ENCODE results near the gene IGFALS. TPM values are rescaled to one million over a fixed set of nuclear protein-coding genes. Genes with fewer than 3 reads are reported as not detected.

The IGFALS gene
- total and polyA plus RNA-seq, 2 donors (not counting 3 experiments of a cell fraction or from before 2014, with no cell fraction given) = not detected

DNA sequence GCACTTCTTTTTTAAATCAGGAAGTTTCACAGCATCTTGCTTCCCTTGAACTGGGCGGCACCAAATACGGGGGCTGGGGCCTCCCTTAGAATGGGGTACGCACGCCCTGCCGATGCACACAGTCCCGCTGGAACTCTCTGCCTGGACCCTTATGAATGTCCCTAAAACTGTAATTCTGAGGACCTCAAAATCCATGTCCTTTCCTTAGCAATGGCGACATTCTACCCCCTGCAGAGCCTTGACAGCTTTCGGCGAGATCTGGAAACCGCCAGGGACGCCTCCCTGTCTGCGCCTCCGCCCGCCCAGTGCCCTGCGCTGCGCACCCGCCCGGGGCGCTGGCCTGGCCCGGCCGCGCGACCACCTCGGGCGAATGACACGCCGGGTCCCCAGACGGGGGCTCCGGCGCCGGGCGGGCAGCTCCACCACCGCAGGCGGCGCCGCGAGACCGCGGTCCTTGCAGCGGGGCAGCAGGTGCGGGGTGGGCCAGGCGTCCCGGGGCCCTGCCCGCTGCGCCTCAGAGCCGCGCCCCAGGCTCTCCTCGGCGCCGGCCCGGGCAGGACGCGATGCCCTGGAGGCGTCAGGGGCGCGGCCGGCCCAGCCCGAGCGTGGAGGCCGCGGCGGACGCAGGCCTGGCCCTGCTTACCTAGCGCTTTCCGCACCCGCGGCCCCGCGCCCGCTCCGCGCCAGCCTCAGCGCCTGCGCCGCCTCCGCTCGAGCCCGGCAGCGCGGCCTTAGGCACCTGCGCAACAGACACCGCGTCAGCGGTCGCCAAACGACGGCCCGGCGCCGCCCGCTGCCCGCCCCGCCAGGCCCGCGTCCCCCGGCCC lies 32.6 kb upstream of the IGFALS start:
- DNase-seq (ENCODE audit: low read depth, low spot score) (peak; percentile 50), FAIRE-seq (peak; percentile 35)
- TF ChIP-seq, protein P1, sequence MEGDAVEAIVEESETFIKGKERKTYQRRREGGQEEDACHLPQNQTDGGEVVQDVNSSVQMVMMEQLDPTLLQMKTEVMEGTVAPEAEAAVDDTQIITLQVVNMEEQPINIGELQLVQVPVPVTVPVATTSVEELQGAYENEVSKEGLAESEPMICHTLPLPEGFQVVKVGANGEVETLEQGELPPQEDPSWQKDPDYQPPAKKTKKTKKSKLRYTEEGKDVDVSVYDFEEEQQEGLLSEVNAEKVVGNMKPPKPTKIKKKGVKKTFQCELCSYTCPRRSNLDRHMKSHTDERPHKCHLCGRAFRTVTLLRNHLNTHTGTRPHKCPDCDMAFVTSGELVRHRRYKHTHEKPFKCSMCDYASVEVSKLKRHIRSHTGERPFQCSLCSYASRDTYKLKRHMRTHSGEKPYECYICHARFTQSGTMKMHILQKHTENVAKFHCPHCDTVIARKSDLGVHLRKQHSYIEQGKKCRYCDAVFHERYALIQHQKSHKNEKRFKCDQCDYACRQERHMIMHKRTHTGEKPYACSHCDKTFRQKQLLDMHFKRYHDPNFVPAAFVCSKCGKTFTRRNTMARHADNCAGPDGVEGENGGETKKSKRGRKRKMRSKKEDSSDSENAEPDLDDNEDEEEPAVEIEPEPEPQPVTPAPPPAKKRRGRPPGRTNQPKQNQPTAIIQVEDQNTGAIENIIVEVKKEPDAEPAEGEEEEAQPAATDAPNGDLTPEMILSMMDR (IDR thresholded peaks at IDR 0.05; ENCODE audit: extremely low read depth in 1 of 2, insufficient read depth in 1 of 2, low read depth in 1 of 2, low read length in 2 of 2) = no peak
- TF ChIP-seq JUN (IDR thresholded peaks at IDR 0.05; ENCODE audit: borderline replicate concordance, insufficient read depth, insufficient read length, low read depth) = no peak
- TF ChIP-seq, protein P2, sequence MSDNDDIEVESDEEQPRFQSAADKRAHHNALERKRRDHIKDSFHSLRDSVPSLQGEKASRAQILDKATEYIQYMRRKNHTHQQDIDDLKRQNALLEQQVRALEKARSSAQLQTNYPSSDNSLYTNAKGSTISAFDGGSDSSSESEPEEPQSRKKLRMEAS (IDR thresholded peaks at IDR 0.05; ENCODE audit: insufficient read depth, insufficient read length) = no peak
- TF ChIP-seq MYC (IDR thresholded peaks at IDR 0.05; ENCODE audit: low read depth, low read length) = no peak
- no peak for TF ChIP-seq FOS (IDR thresholded peaks at IDR 0.05; ENCODE audit: borderline replicate concordance, insufficient read depth, low read length)
- no peak for TF ChIP-seq EZH2 (IDR thresholded peaks at IDR 0.05; ENCODE audit: borderline replicate concordance, low read depth, low read length, severe bottlenecking)
- TF ChIP-seq POLR2A (IDR thresholded peaks at IDR 0.05; ENCODE audit: low read depth, low read length) = no peak
- no peak for TF ChIP-seq POLR2AphosphoS5 (IDR thresholded peaks at IDR 0.05; ENCODE audit: insufficient read depth, low read depth, low read length)
- TF ChIP-seq GATA2 (IDR thresholded peaks at IDR 0.05; ENCODE audit: insufficient read depth, insufficient read length, low read depth, low read length) = no peak
- Histone ChIP-seq H3K36me3 (ENCODE audit: control insufficient read depth in 2 of 2, extremely low read depth in 1 of 2, insufficient read depth in 2 of 2, low read length in 2 of 2) (peaks cover 0 to 10% of the 10 kb centered on the region in 2 experiments), H4K20me1 (replicated peaks; ENCODE audit: control insufficient read depth, extremely low read depth, insufficient read depth, low read length) (no peaks in the 10 kb centered on the region), H3K79me2 (ENCODE audit: control insufficient read depth, insufficient read depth, low read length) (peaks cover 22% of the 10 kb centered on the region), H3K4me3 (replicated peaks in 1 of 3; ENCODE audit: insufficient read depth in 1 of 3, low read depth in 1 of 3, low read length in 3 of 3) (peak overlapping the region; percentile 37 to 91 (median 75)), H3K9ac (replicated peaks; ENCODE audit: extremely low read depth, insufficient read depth, low read length) (no peak overlapping the region), H3K27ac (ENCODE audit: insufficient read depth, low read depth, low read length) (no peak overlapping the region), H2AFZ (ENCODE audit: low read depth, low read length) (peak overlapping the region; percentile 39), H3K9me3 (replicated peaks; ENCODE audit: control insufficient read depth, insufficient read depth, low read length) (no peaks in the 10 kb centered on the region), H3K4me1 (ENCODE audit: control insufficient read depth, extremely low read depth, insufficient read depth, low read length) (peaks cover 20% of the 10 kb centered on the region), H3K4me2 (ENCODE audit: insufficient read depth, low read length) (peak overlapping the region; percentile 74), H3K9me1 (replicated peaks; ENCODE audit: control insufficient read depth, extremely low read depth, insufficient read depth, low read length) (no peaks in the 10 kb centered on the region), H3K27me3 (ENCODE audit: control insufficient read depth in 2 of 2, insufficient read depth in 2 of 2, low read length in 2 of 2) (no peaks in the 10 kb centered on the region)
- ChIA-PET POLR2A (no interaction called here), CTCF (interaction anchor here (0.8 to 1.5 kb wide), 2 partner anchors 44 to 278 kb away, joined by 3 read pairs; partner anchors contain the start of genes NUBP2 and SPSB3)
- no TSS peak for BruUV-seq (replicated peaks)
- dilution Hi-C loops (cut with MboI; ENCODE audit: extremely low pct_ligation_motif_present, low sequenced_read_pairs) (no loop called here), intact Hi-C loops (cut with micrococcal nuclease) (loop anchor here (2.0 kb wide), 1 partner anchor 43 kb away; the partner anchor contains the start of genes NUBP2 and SPSB3)

Measured in endothelial cell of umbilical vein (primary cell).